HEK293 (cell line): ENCODE data around the gene ZDHHC24.

ENCODE experiments used
- CTCF ChIA-PET: fragments of 350-600 bp; formaldehyde crosslinking; extraction: SDS; loops from one replicate; lab custom pipeline; 2021; ENCODE audit warnings: antibody characterized with exemption; lab: Yijun Ruan, JAX
- POLR2A ChIA-PET: fragments of 300-600 bp; formaldehyde crosslinking; extraction: SDS; loops from one replicate; lab custom pipeline; 2020; ENCODE audit warnings: antibody characterized with exemption, inconsistent platforms; lab: Yijun Ruan, JAX
- H3K27ac ChIP-seq: fragments of 200-500 bp; sonication (Bioruptor generic); 2 replicates; pipeline ENCODE4 v1.5.1; 2014; ENCODE audit warnings: low read depth, low read length, control low read depth, inconsistent platforms; ENCODE audit errors: extremely low read depth
- H3K36me3 ChIP-seq, 2 experiments: fragments of 200-500 bp in 1 of 2; sonication (Bioruptor generic) in 1 of 2; 1 replicate in 1 of 2; 2 replicates in 1 of 2; pipeline ENCODE4 v1.5.1; 2014 to 2017; ENCODE audit warnings: inconsistent platforms in 2 of 2, low read length in 2 of 2; ENCODE audit not compliant: control insufficient read depth in 2 of 2, insufficient read depth in 1 of 2
- H3K4me1 ChIP-seq: fragments of 200-500 bp; sonication (Bioruptor generic); 2 replicates; pipeline ENCODE4 v1.5.1; 2014; ENCODE audit warnings: mild to moderate bottlenecking, low read length, inconsistent platforms; ENCODE audit not compliant: control insufficient read depth, insufficient read depth
- H3K4me3 ChIP-seq: 2 replicates; pipeline ENCODE4 v1.5.1; 2011; ENCODE audit warnings: low read depth, mild to moderate bottlenecking, control low read depth, low read length, moderate library complexity
- H3K9me3 ChIP-seq: fragments of 200-500 bp; sonication (Bioruptor generic); 2 replicates; pipeline ENCODE4 v1.5.1; 2014; ENCODE audit warnings: low read depth, low read length, inconsistent platforms; ENCODE audit not compliant: control insufficient read depth, insufficient read depth
- BCL6B ChIP-seq: fragments of 450-650 bp; formaldehyde crosslinking; IDR thresholded peaks from 2 replicates; pipeline ENCODE4 v1.5.1; 2017; ENCODE audit warnings: missing biosample characterization, missing genetic modification characterization
- EGR2 ChIP-seq: fragments of 450-650 bp; formaldehyde crosslinking; IDR thresholded peaks from 2 replicates; pipeline ENCODE4 v1.5.1; 2016; ENCODE audit warnings: low read depth, missing biosample characterization, missing genetic modification characterization
- GFI1B ChIP-seq: fragments of 450-650 bp; formaldehyde crosslinking; IDR thresholded peaks from 2 replicates; pipeline ENCODE4 v1.5.1; 2016; ENCODE audit warnings: missing biosample characterization, missing genetic modification characterization
- GLIS1 ChIP-seq: fragments of 450-650 bp; formaldehyde crosslinking; IDR thresholded peaks from 2 replicates; pipeline ENCODE4 v1.5.1; 2016; ENCODE audit warnings: missing biosample characterization, missing genetic modification characterization
- GLIS2 ChIP-seq: fragments of 450-650 bp; formaldehyde crosslinking; IDR thresholded peaks from 2 replicates; pipeline ENCODE4 v1.5.1; 2016; ENCODE audit warnings: missing biosample characterization, missing genetic modification characterization
- IKZF3 ChIP-seq: fragments of 450-650 bp; IDR thresholded peaks from 2 replicates; pipeline ENCODE4 v1.5.0; 2018; ENCODE audit warnings: missing biosample characterization, mild to moderate bottlenecking, missing genetic modification characterization, moderate library complexity
- KLF9 ChIP-seq: fragments of 450-650 bp; formaldehyde crosslinking; IDR thresholded peaks from 2 replicates; pipeline ENCODE4 v1.5.1; 2016; ENCODE audit warnings: missing biosample characterization, missing genetic modification characterization, low read depth
- MZF1 ChIP-seq: fragments of 450-650 bp; formaldehyde crosslinking; IDR thresholded peaks from 2 replicates; pipeline ENCODE4 v1.5.1; 2017; ENCODE audit warnings: missing biosample characterization, missing genetic modification characterization, borderline replicate concordance
- PRDM10 ChIP-seq: fragments of 450-650 bp; formaldehyde crosslinking; IDR thresholded peaks from 2 replicates; pipeline ENCODE4 v1.5.1; 2016; ENCODE audit warnings: missing biosample characterization, missing genetic modification characterization
- SCRT1 ChIP-seq: fragments of 450-650 bp; formaldehyde crosslinking; IDR thresholded peaks from 2 replicates; pipeline ENCODE4 v1.5.1; 2016; ENCODE audit warnings: missing biosample characterization, missing genetic modification characterization, borderline replicate concordance
- YY1 ChIP-seq: fragments of 450-650 bp; formaldehyde crosslinking; IDR thresholded peaks from 2 replicates; pipeline ENCODE4 v1.5.1; 2018; ENCODE audit warnings: missing biosample characterization, missing genetic modification characterization
- ZBTB21 ChIP-seq: fragments of 450-650 bp; formaldehyde crosslinking; IDR thresholded peaks from 2 replicates; pipeline ENCODE4 v1.5.1; 2017; ENCODE audit warnings: missing biosample characterization, missing genetic modification characterization
- ZBTB44 ChIP-seq: fragments of 450-650 bp; IDR thresholded peaks from 2 replicates; pipeline ENCODE4 v1.5.1; 2018; ENCODE audit warnings: missing biosample characterization, mild to moderate bottlenecking, missing genetic modification characterization
- ZFHX2 ChIP-seq: fragments of 450-650 bp; formaldehyde crosslinking; conservative IDR thresholded peaks from 2 replicates; pipeline ENCODE4 v1.5.1; 2016; ENCODE audit warnings: missing biosample characterization, missing genetic modification characterization
- ZNF114 ChIP-seq: fragments of 450-650 bp; formaldehyde crosslinking; IDR thresholded peaks from 2 replicates; pipeline ENCODE4 v1.5.0; 2017; ENCODE audit warnings: missing biosample characterization, missing genetic modification characterization
- ZNF121 ChIP-seq: fragments of 450-650 bp; formaldehyde crosslinking; IDR thresholded peaks from 2 replicates; pipeline ENCODE4 v1.5.1; 2016; ENCODE audit warnings: missing biosample characterization, missing genetic modification characterization
- ZNF133 ChIP-seq: fragments of 450-650 bp; formaldehyde crosslinking; IDR thresholded peaks from 2 replicates; pipeline ENCODE4 v1.5.1; 2016; ENCODE audit warnings: missing biosample characterization, missing genetic modification characterization
- ZNF138 ChIP-seq: fragments of 450-650 bp; formaldehyde crosslinking; IDR thresholded peaks from 2 replicates; pipeline ENCODE4 v1.5.1; 2016; ENCODE audit warnings: missing biosample characterization, missing genetic modification characterization, borderline replicate concordance
- ZNF23 ChIP-seq: fragments of 450-650 bp; formaldehyde crosslinking; IDR thresholded peaks from 2 replicates; pipeline ENCODE4 v1.5.1; 2016; ENCODE audit warnings: missing biosample characterization, missing genetic modification characterization, borderline replicate concordance
- ZNF248 ChIP-seq: fragments of 450-650 bp; formaldehyde crosslinking; IDR thresholded peaks from 2 replicates; pipeline ENCODE4 v1.5.1; 2017; ENCODE audit warnings: missing biosample characterization, missing genetic modification characterization
- ZNF473 ChIP-seq: fragments of 450-650 bp; formaldehyde crosslinking; IDR thresholded peaks from 2 replicates; pipeline ENCODE4 v1.5.1; 2017; ENCODE audit warnings: missing biosample characterization, missing genetic modification characterization
- ZNF501 ChIP-seq: fragments of 450-650 bp; formaldehyde crosslinking; IDR thresholded peaks from 2 replicates; pipeline ENCODE4 v1.5.1; 2016; ENCODE audit warnings: missing biosample characterization, missing genetic modification characterization
- ZNF530 ChIP-seq: fragments of 450-650 bp; formaldehyde crosslinking; IDR thresholded peaks from 2 replicates; pipeline ENCODE4 v1.5.1; 2016; ENCODE audit warnings: low read depth, missing biosample characterization, missing genetic modification characterization
- ZNF544 ChIP-seq: fragments of 450-650 bp; formaldehyde crosslinking; IDR thresholded peaks from 2 replicates; pipeline ENCODE4 v1.5.0; 2017; ENCODE audit warnings: missing biosample characterization, missing genetic modification characterization
- ZNF624 ChIP-seq: fragments of 450-650 bp; formaldehyde crosslinking; IDR thresholded peaks from 2 replicates; pipeline ENCODE4 v1.5.1; 2017; ENCODE audit warnings: missing biosample characterization, missing genetic modification characterization
- ZNF660 ChIP-seq: fragments of 450-650 bp; IDR thresholded peaks from 2 replicates; pipeline ENCODE4 v1.5.1; 2018; ENCODE audit warnings: missing biosample characterization, mild to moderate bottlenecking, missing genetic modification characterization
- ZNF76 ChIP-seq: fragments of 450-650 bp; formaldehyde crosslinking; IDR thresholded peaks from 2 replicates; pipeline ENCODE4; 2016; ENCODE audit warnings: low read depth, missing biosample characterization, missing genetic modification characterization, borderline replicate concordance
- ZNF777 ChIP-seq: fragments of 450-650 bp; formaldehyde crosslinking; IDR thresholded peaks from 2 replicates; pipeline ENCODE4 v1.5.1; 2017; ENCODE audit warnings: missing biosample characterization, missing genetic modification characterization, borderline replicate concordance

ZDHHC24 gene

GRCh38 chr11:66580803-66581202, 35.0 kb upstream of the ZDHHC24 start:
- Histone ChIP-seq H3K9me3 (no peaks in the 10 kb centered on the region), H3K4me1 (no peaks in the 10 kb centered on the region), H3K27ac (no peak overlapping the region), H3K4me3 (no peak overlapping the region), H3K36me3 (no peaks in the 10 kb centered on the region)
- no peak for TF ChIP-seq ZNF501
- TF ChIP-seq EGR2 (tag by site-specific recombination): peak; percentile 87
- peak; percentile 86 for TF ChIP-seq ZFHX2
- TF ChIP-seq YY1: no peak
- ChIA-PET CTCF (interaction anchor here (1.0 to 6.0 kb wide), 3 partner anchors 10 to 99 kb away, joined by 4 to 81 read pairs (median 49); partner anchors contain the start of genes CCDC87, CCS, RBM4 and RBM4B), POLR2A (interaction anchor here (0.9 kb wide), 1 partner anchor 98 kb away, joined by 3 read pairs; no protein-coding TSS in a partner anchor)

- H3K4me1 ChIP-seq: no peaks in the 10 kb centered on the region
- POLR2A ChIA-PET: interaction anchor here (0.7 kb wide), 1 partner anchor 44 kb away, joined by 3 read pairs; no protein-coding TSS in a partner anchor
- no peak overlapping the region for H3K27ac ChIP-seq
- H3K9me3 ChIP-seq: no peaks in the 10 kb centered on the region
- no peak overlapping the region for H3K4me3 ChIP-seq
- H3K36me3 ChIP-seq: no peaks in the 10 kb centered on the region
- CTCF ChIA-PET: interaction anchor here (0.7 to 6.0 kb wide), 12 partner anchors 12 to 173 kb away, joined by 3 to 81 read pairs (median 4); partner anchors contain the start of genes CCDC87, CCS and RBM4B
- TF ChIP-seq KLF9 (no peak), ZNF133 (no peak), PRDM10 (tag by site-specific recombination) (peak; percentile 56), ZBTB44 (tag by site-specific recombination) (no peak), ZNF544 (tag by site-specific recombination) (no peak), GLIS2 (tag by site-specific recombination) (no peak), GLIS1 (tag by site-specific recombination) (peak; percentile 61), ZBTB21 (tag by site-specific recombination) (no peak), MZF1 (tag by site-specific recombination) (no peak), ZNF138 (tag by site-specific recombination) (no peak), BCL6B (tag by site-specific recombination) (no peak), IKZF3 (peak; percentile 48; the same call in 1 of the 2 replicates), ZNF777 (tag by site-specific recombination) (no peak), SCRT1 (tag by site-specific recombination) (no peak), GFI1B (no peak), ZNF248 (tag by site-specific recombination) (no peak), ZNF530 (tag by site-specific recombination) (no peak), ZNF624 (tag by site-specific recombination) (no peak), ZNF473 (no peak), ZNF114 (no peak), ZNF23 (tag by site-specific recombination) (no peak), ZNF660 (no peak), ZNF76 (tag by site-specific recombination) (no peak), ZNF121 (tag by site-specific recombination) (no peak)
These were observed 33.3 kb upstream of the ZDHHC24 start for GRCh38 chr11:66579017-66579606.
